ENCODE measurements around the gene UBXN11. TPM values are rescaled to one million over a fixed set of nuclear protein-coding genes. Genes with fewer than 3 reads are reported as not detected.
A peak's percentile ranks its signal among the peaks of the same experiment; 100 is the strongest.
"Not testable (repeated sequence)": the region's sequence is repeated elsewhere in the genome, so short reads cannot be mapped to it uniquely, and the experiment has no call there.

UBXN11 gene
- total and polyA plus RNA-seq, 2 donors (not counting 1 experiment from before 2014, with no cell fraction given): 68.0 to 81.4 TPM

GRCh38 chr1:26335774-26336476 is 29.5 kb upstream of the UBXN11 start:
- Histone ChIP-seq H3K4me2 (replicated peaks; ENCODE audit: low read depth, low read length, poor library complexity, severe bottlenecking) (peak overlapping the region; percentile 93), H3K36me3 (replicated peaks in 1 of 2; ENCODE audit: control extremely low read depth in 1 of 2, control insufficient read depth in 1 of 2, extremely low read depth in 1 of 2, insufficient read depth in 2 of 2, low read length in 1 of 2) (no peaks in the 10 kb centered on the region), H2AFZ (ENCODE audit: insufficient read depth, low read depth, low read length, poor library complexity, severe bottlenecking) (peak overlapping the region; percentile 82), H3K9ac (ENCODE audit: low read length) (peak overlapping the region; percentile 67), H3K27me3 (replicated peaks in 1 of 4; ENCODE audit: control extremely low read depth in 1 of 4, control insufficient read depth in 3 of 4, insufficient read depth in 4 of 4, low read length in 3 of 4) (no peaks in the 10 kb centered on the region), H3K4me1 (ENCODE audit: control insufficient read depth in 2 of 2, insufficient read depth in 2 of 2, low read length in 2 of 2) (peaks cover 8 to 14% of the 10 kb centered on the region in 2 donors), H3K4me3 (ENCODE audit: control extremely low read depth in 1 of 5, extremely low read depth in 1 of 5, insufficient read depth in 1 of 5, low read depth in 2 of 5, low read length in 4 of 5) (peak overlapping the region; percentile 49 to 72 (median 63)), H3K9me3 (ENCODE audit: control extremely low read depth in 1 of 3, control insufficient read depth in 2 of 3, insufficient read depth in 1 of 3, low read length in 2 of 3) (no peaks in the 10 kb centered on the region), H3K79me2 (ENCODE audit: control insufficient read depth, insufficient read depth, low read length) (peaks cover 4% of the 10 kb centered on the region), H3K27ac (ENCODE audit: low read length in 2 of 2) (no peak overlapping the region), H4K20me1 (ENCODE audit: control insufficient read depth, insufficient read depth, low read length, poor library complexity, severe bottlenecking) (no peaks in the 10 kb centered on the region)
- ATAC-seq (ENCODE audit: low read depth) (peak; percentile 2), DNase-seq (no peak)
- CTCF ChIA-PET: interaction anchor here (0.8 to 2.2 kb wide), 9 partner anchors 13 to 191 kb away, joined by 3 to 6 read pairs (median 3); partner anchors contain the start of genes CEP85 and ZNF593OS
- peaks cover 13% of the 10 kb centered on the region for H3K4me1 Mint-ChIP-seq
- H3K4me3 Mint-ChIP-seq: peak overlapping the region; percentile 95
- H3K9me3 Mint-ChIP-seq (ENCODE audit: insufficient read depth): no peaks in the 10 kb centered on the region
- no peaks in the 10 kb centered on the region for H3K27me3 Mint-ChIP-seq
- POLR2A ChIA-PET: interaction anchor here (1.1 to 1.7 kb wide), 2 partner anchors 47 to 51 kb away, joined by 3 to 4 read pairs; no protein-coding TSS in a partner anchor
- intact Hi-C loops (cut with micrococcal nuclease): loop anchor here (1.0 kb wide), 3 partner anchors 15 to 102 kb away; partner anchors contain the start of gene CEP85
- under 1% methylated on average over 34 of the region's 41 CpGs for whole genome bisulfite sequencing (ENCODE audit: insufficient coverage)
- no peak for TF ChIP-seq EZH2 (IDR thresholded peaks at IDR 0.05; ENCODE audit: borderline replicate concordance, insufficient read depth, low read depth, low read length, poor library complexity, severe bottlenecking)
- no peak for TF ChIP-seq CTCF (IDR thresholded peaks at IDR 0.05)
- peak overlapping the region; percentile 56 for H3K27ac Mint-ChIP-seq

- no CpG with 5 or more reads among the region's 8 CpGs for WGBS (ENCODE audit: insufficient coverage)
- H3K9me3 Mint-ChIP-seq (ENCODE audit: insufficient read depth); ATAC-seq (ENCODE audit: low read depth); H3K9me3 ChIP-seq (ENCODE audit: control extremely low read depth in 1 of 3, control insufficient read depth in 2 of 3, insufficient read depth in 1 of 3, low read length in 2 of 3); H2AFZ ChIP-seq (ENCODE audit: insufficient read depth, low read depth, low read length, poor library complexity, severe bottlenecking); H3K4me2 ChIP-seq (replicated peaks; ENCODE audit: low read depth, low read length, poor library complexity, severe bottlenecking); H3K4me3 ChIP-seq (ENCODE audit: control extremely low read depth in 1 of 5, extremely low read depth in 1 of 5, insufficient read depth in 1 of 5, low read depth in 2 of 5, low read length in 4 of 5); DNase-seq; H3K79me2 ChIP-seq (ENCODE audit: control insufficient read depth, insufficient read depth, low read length); H3K27me3 Mint-ChIP-seq; H3K36me3 ChIP-seq (replicated peaks in 1 of 2; ENCODE audit: control extremely low read depth in 1 of 2, control insufficient read depth in 1 of 2, extremely low read depth in 1 of 2, insufficient read depth in 2 of 2, low read length in 1 of 2); H3K27ac Mint-ChIP-seq; H4K20me1 ChIP-seq (ENCODE audit: control insufficient read depth, insufficient read depth, low read length, poor library complexity, severe bottlenecking); H3K27ac ChIP-seq (ENCODE audit: low read length in 2 of 2); H3K4me3 Mint-ChIP-seq; intact Hi-C loops (cut with micrococcal nuclease); H3K9ac ChIP-seq (ENCODE audit: low read length); H3K27me3 ChIP-seq (replicated peaks in 1 of 4; ENCODE audit: control extremely low read depth in 1 of 4, control insufficient read depth in 3 of 4, insufficient read depth in 4 of 4, low read length in 3 of 4): not testable (repeated sequence)
- H3K4me1 ChIP-seq (ENCODE audit: control insufficient read depth in 2 of 2, insufficient read depth in 2 of 2, low read length in 2 of 2): peaks cover 8 to 14% of the 10 kb centered on the region in 2 donors
- CTCF ChIA-PET: interaction anchor here (30.0 kb wide), 1 partner anchor 51 kb away, joined by 1400 read pairs; the partner anchor contains the start of gene SH3BGRL3
- POLR2A ChIA-PET: interaction anchor here (0.6 kb wide), 1 partner anchor 107 kb away, joined by 5 read pairs; no protein-coding TSS in a partner anchor
- peaks cover 13% of the 10 kb centered on the region for H3K4me1 Mint-ChIP-seq
Measured at GRCh38 chr1:26333312-26333711, 26.9 kb upstream of the UBXN11 start.
